OCI-LY1 (cell line): ENCODE measurements around the gene CLEC4F.

ENCODE experiments used
- H2AFZ ChIP-seq: fragments of 200-600 bp; sonication (generic), shearing (Covaris generic); 2 replicates; pipeline ENCODE4 v1.6.0; 2014; ENCODE audit warnings: antibody characterized with exemption, mild to moderate bottlenecking, low read length
- H3F3A ChIP-seq: fragments of 200-600 bp; sonication (generic), shearing (Covaris generic); 2 replicates; pipeline ENCODE4 v1.6.0; 2014; ENCODE audit warnings: mild to moderate bottlenecking, antibody characterized with exemption, low read length, moderate library complexity; ENCODE audit not compliant: insufficient read depth
- H3K27ac ChIP-seq: fragments of 200-600 bp; sonication (generic); 2 replicates; pipeline ENCODE4 v1.5.1; 2014; ENCODE audit warnings: low read length, mixed run types, mild to moderate bottlenecking, low read depth; ENCODE audit not compliant: poor library complexity, severe bottlenecking
- H3K27me3 ChIP-seq: fragments of 200-600 bp; sonication (generic); 2 replicates; pipeline ENCODE4 v1.6.0; 2014; ENCODE audit warnings: antibody characterized with exemption, mild to moderate bottlenecking, low read length, moderate library complexity; ENCODE audit not compliant: insufficient read depth
- H3K36me3 ChIP-seq: fragments of 200-600 bp; sonication (generic); 2 replicates; pipeline ENCODE4 v1.6.1; 2014; ENCODE audit warnings: mild to moderate bottlenecking, antibody characterized with exemption, low read length, moderate library complexity, mixed read lengths; ENCODE audit not compliant: insufficient read depth
- H3K4me1 ChIP-seq: fragments of 200-600 bp; sonication (generic); 2 replicates; pipeline ENCODE4 v1.5.1; 2014; ENCODE audit warnings: mild to moderate bottlenecking, low read length, moderate library complexity; ENCODE audit not compliant: insufficient read depth, severe bottlenecking
- H3K4me2 ChIP-seq: fragments of 200-600 bp; sonication (generic), shearing (Covaris generic); 2 replicates; pipeline ENCODE4 v1.6.1; 2014; ENCODE audit warnings: low read length
- H3K4me3 ChIP-seq: fragments of 200-600 bp; sonication (generic); 2 replicates; pipeline ENCODE4 v1.5.1; 2014; ENCODE audit warnings: low read length, low read depth, mild to moderate bottlenecking, mixed read lengths; ENCODE audit not compliant: poor library complexity, severe bottlenecking
- H3K79me2 ChIP-seq: fragments of 200-600 bp; shearing (Covaris generic); 2 replicates; pipeline ENCODE4 v1.6.1; 2016; ENCODE audit warnings: mixed run types, low read length, mixed read lengths; ENCODE audit not compliant: insufficient read depth
- H3K9ac ChIP-seq: fragments of 200-600 bp; sonication (generic), shearing (Covaris generic); 2 replicates; pipeline ENCODE4 v1.6.1; 2014; ENCODE audit warnings: mild to moderate bottlenecking, low read length, mixed read lengths
- H3K9me2 ChIP-seq: fragments of 200-600 bp; sonication (generic), shearing (Covaris generic); 2 replicates; pipeline ENCODE4 v1.6.1; 2014; ENCODE audit warnings: low read depth, mild to moderate bottlenecking, low read length, mixed read lengths
- H3K9me3 ChIP-seq: fragments of 200-600 bp; shearing (Covaris generic); 2 replicates; pipeline ENCODE4 v1.6.1; 2014; ENCODE audit warnings: low read length, mixed read lengths
- H4K20me1 ChIP-seq: fragments of 200-600 bp; sonication (generic), shearing (Covaris generic); 2 replicates; pipeline ENCODE4 v1.6.0; 2016; ENCODE audit warnings: mild to moderate bottlenecking, low read length; ENCODE audit not compliant: insufficient read depth
- CTCF ChIP-seq: fragments of 200-600 bp; sonication (generic), shearing (Covaris generic); IDR thresholded peaks from 2 replicates; pipeline ENCODE4 v1.5.1; 2017; ENCODE audit warnings: mild to moderate bottlenecking, antibody characterized with exemption, low read length, moderate library complexity, mixed read lengths
- EZH2 ChIP-seq: fragments of 200-600 bp; sonication (generic), shearing (Covaris generic); IDR thresholded peaks from 2 replicates; pipeline ENCODE4 v1.8.0; 2017; ENCODE audit warnings: borderline replicate concordance, mixed run types, mild to moderate bottlenecking, antibody characterized with exemption, low read length, moderate library complexity, mixed read lengths

CLEC4F gene

GRCh38 chr2:70767699-70768589 is 52.5 kb downstream of the CLEC4F start, which contains the start of gene ADD2:
TSS of gene ADD2 (minus strand) at chr2:70768200. CDS start at chr2:70706408, 61,792 bp downstream.
- Histone ChIP-seq H3F3A (no peaks in the 10 kb centered on the region), H2AFZ (no peak within 1 kb of the TSS), H3K9ac (no peak within 1 kb of the TSS), H4K20me1 (no peaks in the 10 kb centered on the region), H3K79me2 (no peaks in the 10 kb centered on the region), H3K4me1 (no peaks in the 10 kb centered on the region), H3K36me3 (no peaks in the 10 kb centered on the region), H3K27me3 (no peaks in the 10 kb centered on the region; the same call in 1 of the 2 replicates), H3K9me2 (no peaks in the 10 kb centered on the region), H3K4me2 (no peak within 1 kb of the TSS; the same call in 1 of the 2 replicates), H3K27ac (no peak within 1 kb of the TSS), H3K9me3 (no peaks in the 10 kb centered on the region), H3K4me3 (no peak within 1 kb of the TSS)
- TF ChIP-seq EZH2 = no peak

- no peak for TF ChIP-seq CTCF
- no peak for TF ChIP-seq EZH2
- H3K79me2 ChIP-seq = no peaks in the 10 kb centered on the region
- H3K27me3 ChIP-seq = no peaks in the 10 kb centered on the region; the same call in 1 of the 2 replicates
- H3K27ac ChIP-seq = no peak overlapping the region
- no peaks in the 10 kb centered on the region for H3K9me2 ChIP-seq
- H3K4me3 ChIP-seq = no peak overlapping the region
- no peak overlapping the region for H3K9ac ChIP-seq
- no peak overlapping the region; the same call in 1 of the 2 replicates for H3K4me2 ChIP-seq
- no peaks in the 10 kb centered on the region for H3F3A ChIP-seq
- no peaks in the 10 kb centered on the region for H4K20me1 ChIP-seq
- no peak overlapping the region for H2AFZ ChIP-seq
- H3K36me3 ChIP-seq = no peaks in the 10 kb centered on the region
- H3K9me3 ChIP-seq = no peaks in the 10 kb centered on the region
- no peaks in the 10 kb centered on the region for H3K4me1 ChIP-seq
These were observed 53.2 kb downstream of the CLEC4F start for GRCh38 chr2:70767079-70767698.

GRCh38 chr2:70766357-70767078 is 53.9 kb downstream of the CLEC4F start:
- Histone ChIP-seq H3K9me2 (no peaks in the 10 kb centered on the region), H3K36me3 (no peaks in the 10 kb centered on the region), H3K9me3 (no peaks in the 10 kb centered on the region), H4K20me1 (no peaks in the 10 kb centered on the region), H3K4me1 (no peaks in the 10 kb centered on the region), H3K4me2 (no peak overlapping the region), H3K27me3 (no peaks in the 10 kb centered on the region; the same call in 1 of the 2 replicates), H3K79me2 (no peaks in the 10 kb centered on the region), H3K4me3 (no peak overlapping the region), H3F3A (no peaks in the 10 kb centered on the region), H3K9ac (no peak overlapping the region), H2AFZ (no peak overlapping the region), H3K27ac (no peak overlapping the region)
- TF ChIP-seq EZH2 (no peak), CTCF (no peak)
